Kidney epithelial cell (primary cell): ENCODE data around the gene BACE1-AS. TPM values are rescaled to one million over a fixed set of nuclear protein-coding genes. Genes with fewer than 3 reads are reported as not detected.

Experiments used
- DNase-seq: peaks from one replicate; pipeline ENCODE4 v3.0.0-alpha.2; 2010; ENCODE audit warnings: low read depth
- H3K27me3 ChIP-seq: 2 replicates; pipeline ENCODE4 v1.6.0; 2011; ENCODE audit warnings: low read length; ENCODE audit not compliant: control insufficient read depth, insufficient read depth
- H3K36me3 ChIP-seq: 2 replicates; pipeline ENCODE4 v1.5.1; 2011; ENCODE audit warnings: low read length; ENCODE audit not compliant: control insufficient read depth, insufficient read depth
- H3K4me3 ChIP-seq: 2 replicates; pipeline ENCODE4 v1.5.1; 2011; ENCODE audit warnings: low read depth, mild to moderate bottlenecking, control low read depth, low read length
- total RNA-seq: library from RNA; depleted of rRNA; stranded (reverse); fragments of >200 nt; gene quantifications from 2 replicates; pipeline ENCODE4 v1.2.3, GENCODE V29; 2015
- TF ChIP-seq, protein P1 (sequence below): IDR thresholded peaks from 2 replicates; pipeline ENCODE4 v1.5.1; 2011; ENCODE audit warnings: mild to moderate bottlenecking, moderate library complexity, low read length, control low read depth, inconsistent platforms; ENCODE audit not compliant: insufficient read depth, poor library complexity, severe bottlenecking

The BACE1-AS gene
- total RNA-seq, 1 donor from 2014 or later = 4.9 TPM

DNA sequence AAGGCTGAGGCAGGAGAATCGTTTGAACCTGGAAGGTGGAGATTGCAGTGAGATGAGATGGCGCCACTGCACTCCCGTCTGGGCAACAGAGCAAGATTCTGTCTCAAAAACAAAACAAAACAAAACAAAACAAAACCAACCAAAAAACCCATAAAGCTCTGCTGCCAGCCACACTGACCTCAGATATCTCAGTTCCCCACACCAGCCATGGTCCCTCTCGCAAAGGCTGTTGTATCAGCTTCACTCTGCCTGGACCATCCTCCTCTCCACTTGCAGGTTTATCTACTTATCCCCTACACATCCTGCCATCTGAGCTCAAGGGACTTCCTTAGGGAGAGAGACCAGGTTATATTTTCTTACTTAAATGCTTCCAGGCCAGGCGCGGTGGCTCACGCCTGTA is 11.1 kb downstream of the BACE1-AS start:
- no peaks in the 10 kb centered on the region for H3K36me3 ChIP-seq
- no peak overlapping the region for H3K4me3 ChIP-seq
- TF ChIP-seq, protein P1, sequence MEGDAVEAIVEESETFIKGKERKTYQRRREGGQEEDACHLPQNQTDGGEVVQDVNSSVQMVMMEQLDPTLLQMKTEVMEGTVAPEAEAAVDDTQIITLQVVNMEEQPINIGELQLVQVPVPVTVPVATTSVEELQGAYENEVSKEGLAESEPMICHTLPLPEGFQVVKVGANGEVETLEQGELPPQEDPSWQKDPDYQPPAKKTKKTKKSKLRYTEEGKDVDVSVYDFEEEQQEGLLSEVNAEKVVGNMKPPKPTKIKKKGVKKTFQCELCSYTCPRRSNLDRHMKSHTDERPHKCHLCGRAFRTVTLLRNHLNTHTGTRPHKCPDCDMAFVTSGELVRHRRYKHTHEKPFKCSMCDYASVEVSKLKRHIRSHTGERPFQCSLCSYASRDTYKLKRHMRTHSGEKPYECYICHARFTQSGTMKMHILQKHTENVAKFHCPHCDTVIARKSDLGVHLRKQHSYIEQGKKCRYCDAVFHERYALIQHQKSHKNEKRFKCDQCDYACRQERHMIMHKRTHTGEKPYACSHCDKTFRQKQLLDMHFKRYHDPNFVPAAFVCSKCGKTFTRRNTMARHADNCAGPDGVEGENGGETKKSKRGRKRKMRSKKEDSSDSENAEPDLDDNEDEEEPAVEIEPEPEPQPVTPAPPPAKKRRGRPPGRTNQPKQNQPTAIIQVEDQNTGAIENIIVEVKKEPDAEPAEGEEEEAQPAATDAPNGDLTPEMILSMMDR = no peak
- H3K27me3 ChIP-seq = no peaks in the 10 kb centered on the region
- DNase-seq = no peak

DNA sequence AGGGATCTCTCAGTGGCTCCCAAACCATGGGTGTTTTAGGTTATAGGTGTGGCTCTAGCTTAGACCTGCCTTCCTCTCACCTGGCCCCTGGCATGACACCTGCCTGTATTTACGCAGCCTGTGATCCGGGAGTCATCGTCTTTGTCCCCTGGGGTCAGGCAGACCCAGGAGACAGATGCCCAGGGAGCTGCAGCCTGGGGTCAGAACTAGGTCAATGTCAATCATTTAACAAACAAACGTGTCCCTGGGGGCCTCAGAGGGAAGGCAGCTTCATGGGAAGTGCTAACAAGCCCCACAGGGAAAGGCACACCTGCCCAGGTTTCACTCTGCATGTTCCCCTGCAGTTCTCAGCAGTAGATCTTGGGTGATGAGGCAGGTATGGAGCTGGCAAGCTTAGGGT is 12.0 kb downstream of the BACE1-AS start:
- TF ChIP-seq, protein P1 = no peak
- Histone ChIP-seq H3K36me3 (no peaks in the 10 kb centered on the region), H3K27me3 (no peaks in the 10 kb centered on the region), H3K4me3 (no peak overlapping the region)
- DNase-seq = no peak

DNA sequence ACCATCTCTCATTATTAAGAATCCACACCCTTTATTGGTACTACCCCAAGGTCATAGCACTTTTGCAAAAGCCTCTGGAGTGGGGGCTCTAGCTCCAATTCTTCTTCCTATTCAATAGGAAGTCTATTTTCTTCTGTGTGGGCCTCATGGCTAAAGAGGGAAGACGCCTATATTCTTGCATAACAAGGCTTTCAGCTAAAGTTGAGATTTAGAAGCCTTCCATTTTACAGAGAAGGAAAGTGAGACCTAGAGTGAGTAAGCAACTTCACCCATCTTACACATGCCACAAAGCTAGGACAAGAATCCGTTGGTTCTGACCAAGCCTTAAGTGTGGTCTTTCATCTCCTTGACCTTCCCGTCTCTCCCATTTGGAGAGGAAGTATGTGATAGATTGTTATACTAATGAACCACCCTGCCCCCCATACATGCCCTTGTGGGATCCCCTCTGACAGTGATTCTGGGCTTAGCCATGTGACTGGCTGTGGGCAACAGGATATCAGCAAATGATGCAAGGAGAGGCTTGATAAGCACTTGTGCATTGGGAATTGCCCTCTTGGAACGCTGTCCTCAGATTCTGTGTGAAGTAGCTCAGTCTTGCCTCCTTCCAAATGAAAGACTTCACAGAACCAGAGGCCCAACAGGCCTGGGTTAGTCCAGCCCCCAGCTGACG is 12.6 kb downstream of the BACE1-AS start:
- Histone ChIP-seq H3K4me3 (no peak overlapping the region), H3K27me3 (no peaks in the 10 kb centered on the region), H3K36me3 (no peaks in the 10 kb centered on the region)
- DNase-seq = no peak
- TF ChIP-seq, protein P1 = no peak

DNA sequence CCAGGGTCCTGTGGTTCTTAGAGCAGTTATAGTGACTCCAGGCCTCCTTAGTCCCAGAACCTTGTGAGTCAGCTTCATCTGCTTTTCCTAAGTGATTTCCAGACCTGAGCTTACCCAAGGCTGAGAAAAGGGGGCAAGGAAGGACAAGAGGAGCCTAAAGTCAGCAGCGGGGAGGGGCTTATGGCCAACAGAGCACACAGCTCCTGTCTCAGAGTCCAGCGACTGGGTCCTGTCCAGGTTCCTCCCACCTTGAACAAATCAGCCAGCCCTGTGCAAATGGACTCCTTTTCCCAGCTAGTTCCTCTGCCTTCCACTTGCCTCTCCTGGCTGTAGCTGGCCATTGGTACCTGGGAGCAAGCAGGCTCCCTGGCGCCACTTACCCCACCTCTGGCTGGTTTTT is 14.0 kb downstream of the BACE1-AS start:
- Histone ChIP-seq H3K27me3 (no peaks in the 10 kb centered on the region), H3K36me3 (no peaks in the 10 kb centered on the region), H3K4me3 (no peak overlapping the region)
- DNase-seq = no peak
- TF ChIP-seq, protein P1 = no peak

DNA sequence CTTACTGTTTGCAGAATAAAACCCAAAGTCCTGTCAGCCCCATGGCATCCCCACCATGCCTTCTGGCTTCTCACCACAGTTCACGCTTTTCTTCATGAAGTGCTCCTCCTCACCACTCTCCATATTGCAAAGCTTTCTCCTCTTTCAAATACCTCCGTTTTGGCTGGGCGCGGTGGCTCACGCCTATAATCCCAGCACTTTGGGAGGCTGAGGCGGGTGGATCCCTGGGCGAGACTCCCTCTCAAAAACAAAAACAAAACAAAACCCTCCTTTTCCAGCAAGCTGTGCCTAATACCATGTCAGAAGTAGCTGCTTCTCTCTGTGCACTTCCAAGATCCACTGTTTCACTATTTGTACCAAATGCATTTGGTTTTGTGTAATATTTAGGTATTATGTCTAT is 18.2 kb downstream of the BACE1-AS start:
- H3K27me3 ChIP-seq = no peaks in the 10 kb centered on the region
- DNase-seq = no peak
- TF ChIP-seq, protein P1 = no peak
- H3K4me3 ChIP-seq = no peak overlapping the region
- no peaks in the 10 kb centered on the region for H3K36me3 ChIP-seq

DNA sequence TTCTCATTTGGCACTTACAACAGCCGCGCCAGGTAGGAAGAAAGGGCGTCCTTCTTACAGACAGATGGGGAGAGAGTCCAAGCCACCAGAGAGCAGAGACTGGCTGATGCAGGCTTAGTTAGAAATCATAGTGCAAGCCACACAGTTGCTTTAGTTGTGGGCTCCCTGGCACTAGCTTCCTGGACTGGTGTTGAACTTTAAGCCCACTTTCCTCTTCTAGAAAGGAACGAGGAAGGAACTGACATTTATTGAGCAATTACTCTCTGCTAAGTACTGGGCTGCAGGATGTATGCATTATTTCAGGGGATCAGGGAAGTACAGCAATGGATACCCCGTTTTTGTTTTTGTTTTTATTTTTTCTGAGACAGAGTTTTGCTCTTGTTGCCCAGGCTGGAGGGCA is 21.9 kb downstream of the BACE1-AS start:
- TF ChIP-seq, protein P1 = no peak
- no peaks in the 10 kb centered on the region for H3K36me3 ChIP-seq
- no peak for DNase-seq
- H3K4me3 ChIP-seq = no peak overlapping the region
- H3K27me3 ChIP-seq = no peaks in the 10 kb centered on the region
